Adrenal gland (tissue), 12 donors: ENCODE results near the gene WDR26. TPM values are rescaled to one million over a fixed set of nuclear protein-coding genes. Genes with fewer than 3 reads are reported as not detected.

Source experiments
- DNase-seq, 7 donors: peaks; one replicate each; pipeline ENCODE4 v3.0.0-alpha.2; 2019 to 2020
- H3K27ac ChIP-seq, 5 donors: fragments of 200-600 bp; sonication (generic) in 4 of 5; 1 replicate in 3 of 5; 2 replicates in 2 of 5; pipeline versions ENCODE4 v1.5.1 to v1.8.0; 2016 to 2020; ENCODE audit warnings: mild to moderate bottlenecking in 1 of 5
- H3K27me3 ChIP-seq: fragments of 200-600 bp; 2 replicates; pipeline ENCODE4 v1.8.0; 2021
- H3K36me3 ChIP-seq, 2 donors: fragments of 200-600 bp; replicated peaks in 1 of 2; 1 replicate in 1 of 2; 2 replicates in 1 of 2; pipeline versions ENCODE4 v1.5.1 to v1.8.0; 2018 to 2022
- H3K4me1 ChIP-seq, 2 donors: fragments of 200-600 bp; replicated peaks in 1 of 2; 1 replicate in 1 of 2; 2 replicates in 1 of 2; pipeline versions ENCODE4 v1.5.1 to v1.8.0; 2018 to 2021
- H3K4me3 ChIP-seq, 4 donors: fragments of 200-600 bp; sonication (generic) in 3 of 4; one replicate each; pipeline ENCODE4 v1.5.1; 2016 to 2018
- H3K9me3 ChIP-seq, 3 donors: fragments of 200-600 bp; sonication (generic) in 1 of 3; replicated peaks in 1 of 3; 1 replicate in 2 of 3; 2 replicates in 1 of 3; pipeline versions ENCODE4 v1.5.1 to v1.8.0; 2016 to 2021
- CTCF ChIP-seq, 6 experiments: fragments of 450-650 bp in 4 of 6; fragments of 200-600 bp in 2 of 6; sonication (generic) in 1 of 6; IDR thresholded peaks; 1 replicate in 5 of 6; 2 replicates in 1 of 6; pipeline versions ENCODE4 v1.5.1 to v1.8.0; 2016 to 2021; ENCODE audit warnings: antibody characterized with exemption in 6 of 6, mild to moderate bottlenecking in 2 of 6, moderate library complexity in 1 of 6
- POLR2A ChIP-seq, 2 donors: fragments of 450-650 bp; IDR thresholded peaks; one replicate each; pipeline ENCODE4 v1.6.1; 2017; ENCODE audit warnings: antibody characterized with exemption in 2 of 2, mild to moderate bottlenecking in 2 of 2, moderate library complexity in 1 of 2
- WGBS, 4 donors: extraction: QIAGEN DNeasy Blood & Tissue Kit in 2 of 4; methylation state at CpG; one replicate each; pipeline versions ENCODE4 v1.1.5 to v1.1.7; 2013 to 2017; 5-methylcytosine and 5-hydroxymethylcytosine counted together
- intact Hi-C, 2 donors: fragments of 100-400 bp; cut with DNase I; formaldehyde crosslinking; loops; one replicate each; pipeline versions ENCODE4 v1.14.1 to v1.15.0; 2022 to 2023
- polyA plus RNA-seq, 3 donors: library from polyadenylated mRNA; stranded (reverse); fragments of 200-250 nt in 2 of 3; fragments of 350-450 nt in 1 of 3; fragmentation: Illumina TruSeq in 1 of 3; extraction: RNeasy Lipid Tissue Mini Kit (QIAGEN cat#74804) in 1 of 3; gene quantifications; one replicate each; pipeline ENCODE4 v1.2.3, GENCODE V29; 2013 to 2014
- total RNA-seq, 9 donors: library from RNA; depleted of rRNA in 4 of 9; stranded (reverse); fragments of >200 nt in 4 of 9; fragments of 120-200 nt in 1 of 9; fragmentation: NEBNext Ultra II Directional in 1 of 9; extraction: Animal tissue kit (Norgen Biotek cat#: 25700) in 1 of 9; gene quantifications; one replicate each; pipeline versions ENCODE4 v1.1.0 to v1.2.4, GENCODE V29; 2013 to 2023
- donor health status: healthy with polysubstance abuse.
- donor health status: Bipolar disorder and iron deficiency.
- donor health status: DM: yes; HTN: yes; CAD: no.
- donor health status: DM: no; HTN: no; CAD: no.
- donor health status: DM: no; HTN: no; CAD: no.
- donor health status: DM: yes; HTN: yes; CAD: no.

The WDR26 gene
- total and polyA plus RNA-seq, 12 donors: 25.6 to 92.0 (median 71.2) TPM

DNA sequence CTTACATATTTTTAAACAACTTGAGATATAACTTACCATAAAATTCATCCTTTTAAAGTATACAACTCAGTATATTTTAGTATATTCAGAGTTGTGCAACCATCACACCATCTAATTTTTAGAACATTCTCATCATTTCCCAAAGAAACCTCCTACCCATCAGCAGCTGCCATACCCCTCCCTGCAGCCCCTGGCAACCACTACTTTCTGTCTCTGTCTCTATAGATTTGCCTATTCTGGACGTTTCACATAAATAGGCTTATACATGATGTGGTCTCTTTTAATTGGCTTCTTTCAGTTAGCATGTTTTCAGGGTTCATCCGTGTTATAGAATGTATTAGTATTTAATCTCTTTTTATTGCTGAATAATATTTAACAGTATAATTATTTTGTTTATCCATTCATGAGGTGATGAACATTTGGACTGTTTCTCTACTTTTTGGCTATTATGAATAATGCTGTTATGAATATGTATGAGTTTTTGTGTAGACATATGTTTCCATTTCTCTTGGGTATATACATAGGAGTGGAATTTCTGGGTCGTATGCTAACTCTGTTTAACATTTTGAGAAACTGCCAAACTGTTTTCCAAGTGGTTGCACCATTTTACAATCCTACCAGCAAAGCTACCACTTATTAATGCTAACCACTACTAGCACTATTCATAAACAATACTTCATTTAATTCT lies 29.5 kb downstream of the WDR26 start:
- H3K27me3 ChIP-seq: no peaks in the 10 kb centered on the region
- peaks cover 0 to 88% of the 10 kb centered on the region in 2 donors for H3K36me3 ChIP-seq
- H3K9me3 ChIP-seq: no peaks in the 10 kb centered on the region
- H3K4me1 ChIP-seq: peaks cover 0 to 6% of the 10 kb centered on the region in 2 donors
- intact Hi-C loops: no loop called here
- 78 to 83% (median 81%) methylated on average over 3 of the region's 3 CpGs for WGBS, 4 donors
- H3K27ac ChIP-seq: no peak overlapping the region
- no peak for DNase-seq
- TF ChIP-seq CTCF (IDR thresholded peaks at IDR 0.05): no peak
- no peak for TF ChIP-seq POLR2A (IDR thresholded peaks at IDR 0.05)
- H3K4me3 ChIP-seq: no peak overlapping the region

DNA sequence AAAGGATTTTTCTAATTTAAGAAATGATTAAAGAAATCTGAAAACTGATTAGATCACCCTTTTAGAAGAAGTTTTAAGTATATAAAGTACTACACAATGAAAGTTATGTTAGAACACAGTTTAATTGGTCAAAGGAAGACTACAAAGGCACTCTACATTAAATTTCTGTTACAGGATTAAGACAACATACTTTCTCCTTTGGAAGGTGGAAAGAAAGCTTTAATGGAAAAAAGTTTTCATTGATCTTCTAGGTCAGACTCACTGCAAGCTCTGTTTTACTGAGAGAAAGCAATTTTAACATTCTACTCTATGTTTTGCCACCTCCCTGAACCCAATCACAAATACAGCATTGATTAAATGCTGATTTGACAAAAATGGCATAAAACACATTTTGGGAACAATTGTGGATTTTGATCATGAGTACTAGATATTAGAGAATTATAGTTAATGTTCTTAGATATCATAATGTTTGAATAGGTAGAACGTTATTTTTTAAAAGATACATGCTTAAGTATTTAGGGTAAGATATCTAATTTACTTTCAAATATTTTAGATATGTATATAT lies 32.0 kb downstream of the WDR26 start:
- Histone ChIP-seq H3K36me3 (peaks cover 0 to 93% of the 10 kb centered on the region in 2 donors), H3K27ac (no peak overlapping the region), H3K4me1 (peaks cover 0 to 6% of the 10 kb centered on the region in 2 donors), H3K27me3 (no peaks in the 10 kb centered on the region), H3K9me3 (no peaks in the 10 kb centered on the region), H3K4me3 (no peak overlapping the region)
- TF ChIP-seq POLR2A (IDR thresholded peaks at IDR 0.05) (no peak), CTCF (IDR thresholded peaks at IDR 0.05) (no peak)
- WGBS, 4 donors: 74 to 97% (median 89%) methylated on average over 1 of the region's 1 CpG
- DNase-seq: no peak
- intact Hi-C loops: no loop called here

DNA sequence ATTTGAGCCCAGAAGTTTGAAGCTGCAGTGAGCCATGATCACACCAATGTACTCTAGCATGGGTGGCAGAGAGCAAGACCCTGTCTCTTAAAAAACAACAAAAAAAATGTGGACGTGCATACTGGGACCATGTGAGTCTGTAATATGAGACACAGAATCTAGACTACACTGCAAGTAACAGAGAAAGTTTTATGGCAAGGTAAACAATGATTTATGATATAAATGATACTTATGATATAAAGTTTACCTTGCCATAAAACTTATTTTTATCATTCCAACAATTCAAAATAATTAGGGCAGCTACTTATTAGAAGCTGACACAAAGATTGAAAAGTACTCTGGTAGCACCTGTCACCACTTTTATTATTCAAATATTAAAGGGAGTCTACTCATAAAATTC lies 34.7 kb downstream of the WDR26 start:
- Histone ChIP-seq H3K36me3 (peaks cover 0 to 95% of the 10 kb centered on the region in 2 donors), H3K4me1 (peaks cover 0 to 7% of the 10 kb centered on the region in 2 donors), H3K4me3 (no peak overlapping the region), H3K9me3 (no peaks in the 10 kb centered on the region), H3K27me3 (no peaks in the 10 kb centered on the region), H3K27ac (no peak overlapping the region)
- intact Hi-C loops: loop anchor here in 1 of 2 donors (10.0 kb wide), 1 partner anchor 95 kb away; no protein-coding TSS in a partner anchor
- WGBS, 4 donors: 74 to 81% (median 78%) methylated on average over 1 of the region's 1 CpG
- DNase-seq: no peak
- TF ChIP-seq CTCF (IDR thresholded peaks at IDR 0.05) (no peak), POLR2A (IDR thresholded peaks at IDR 0.05) (no peak)

DNA sequence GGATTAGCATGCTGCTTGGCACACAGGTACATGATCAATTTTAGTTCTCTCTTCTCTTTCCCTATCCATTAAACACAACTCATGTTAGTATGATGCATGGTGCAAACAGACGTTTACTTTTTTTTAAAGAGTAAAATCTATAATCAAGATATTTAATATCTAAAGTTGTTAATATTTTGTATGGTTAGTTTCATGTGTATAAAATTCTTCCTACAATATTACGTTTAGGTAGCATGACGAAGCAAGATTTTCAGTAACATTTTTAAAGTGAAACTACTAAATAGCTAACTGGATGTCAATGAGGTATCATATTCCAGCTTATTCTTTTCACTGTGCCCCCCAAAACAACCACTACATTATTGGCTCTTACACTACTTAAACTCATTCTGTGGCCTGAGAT lies 41.3 kb downstream of the WDR26 start:
- peaks cover 0 to 94% of the 10 kb centered on the region in 2 donors for H3K36me3 ChIP-seq
- no peaks in the 10 kb centered on the region for H3K27me3 ChIP-seq
- H3K27ac ChIP-seq: no peak overlapping the region
- H3K9me3 ChIP-seq: no peaks in the 10 kb centered on the region
- peaks cover 0 to 7% of the 10 kb centered on the region in 2 donors for H3K4me1 ChIP-seq
- 81 to 87% (median 81%) methylated on average over 3 of the region's 3 CpGs for WGBS, 4 donors
- intact Hi-C loops: loop anchor here in 1 of 2 donors (10.0 kb wide), 1 partner anchor 88 kb away; no protein-coding TSS in a partner anchor
- H3K4me3 ChIP-seq: no peak overlapping the region
- TF ChIP-seq POLR2A (IDR thresholded peaks at IDR 0.05): no peak
- TF ChIP-seq CTCF (IDR thresholded peaks at IDR 0.05): no peak
- DNase-seq: no peak
